ENCODE data around the gene FAM168B. TPM values are rescaled to one million over a fixed set of nuclear protein-coding genes. Genes with fewer than 3 reads are reported as not detected.

Gene FAM168B
- total RNA-seq, 1 donor = 68.5 TPM

DNA sequence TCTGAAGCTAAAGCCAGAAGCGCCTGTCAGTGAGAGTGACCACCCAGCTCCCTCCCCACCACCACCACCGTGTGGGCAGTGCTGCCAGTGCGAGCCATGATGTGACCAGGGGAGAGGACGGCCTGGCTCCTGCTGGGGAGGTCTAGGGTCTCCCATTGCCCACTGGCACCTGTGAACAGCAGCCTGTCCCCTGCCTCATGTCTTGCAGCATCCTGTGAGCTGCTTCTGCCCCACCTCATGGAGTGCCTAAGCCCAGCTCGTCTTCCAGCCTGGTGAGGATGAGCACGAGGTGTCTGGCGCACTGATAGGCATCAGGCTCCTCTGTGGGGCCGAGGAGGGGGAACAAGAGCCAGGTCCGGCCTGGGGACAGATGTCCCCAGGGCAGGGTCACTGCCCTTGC is 61.4 kb downstream of the FAM168B start:
- H3K4me1 ChIP-seq (ENCODE audit: insufficient read depth, low read length) = no peaks in the 10 kb centered on the region
- H3K4me3 ChIP-seq (ENCODE audit: low read length) = no peak overlapping the region
- H3K9me3 ChIP-seq (ENCODE audit: low read depth, low read length) = no peaks in the 10 kb centered on the region
- peaks cover 20% of the 10 kb centered on the region for H3K27me3 ChIP-seq (ENCODE audit: insufficient read depth, low read length)

GRCh38 chr2:131031431-131031841 is 61.8 kb downstream of the FAM168B start:
- Histone ChIP-seq H3K27me3 (ENCODE audit: insufficient read depth, low read length) (peaks cover 22% of the 10 kb centered on the region), H3K9me3 (ENCODE audit: low read depth, low read length) (no peaks in the 10 kb centered on the region), H3K4me3 (ENCODE audit: low read length) (no peak overlapping the region), H3K4me1 (ENCODE audit: insufficient read depth, low read length) (no peaks in the 10 kb centered on the region)

GRCh38 chr2:131030478-131030971 is 62.7 kb downstream of the FAM168B start:
- H3K27me3 ChIP-seq (ENCODE audit: insufficient read depth, low read length) = peaks cover 18% of the 10 kb centered on the region
- H3K4me3 ChIP-seq (ENCODE audit: low read length) = no peak overlapping the region
- no peaks in the 10 kb centered on the region for H3K9me3 ChIP-seq (ENCODE audit: low read depth, low read length)
- no peaks in the 10 kb centered on the region for H3K4me1 ChIP-seq (ENCODE audit: insufficient read depth, low read length)

DNA sequence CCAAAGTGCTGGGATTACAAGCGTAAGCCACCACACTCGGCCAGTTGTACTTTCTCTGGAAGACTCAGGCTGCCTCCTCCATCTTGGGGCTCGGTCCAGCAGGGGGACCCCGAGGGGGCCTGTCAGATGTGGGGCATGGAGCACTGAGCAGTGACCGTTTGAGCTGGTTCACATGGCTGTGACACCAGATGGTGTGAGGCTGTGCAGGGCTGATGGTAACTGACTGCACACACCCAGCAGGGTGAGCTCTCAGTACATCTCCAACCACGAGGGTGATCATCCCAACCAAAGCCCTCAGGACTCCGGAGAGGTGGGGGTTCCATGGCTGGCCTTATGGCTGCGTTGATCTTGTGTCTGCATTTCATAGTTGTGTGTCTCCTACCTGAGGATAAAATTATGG is 63.4 kb downstream of the FAM168B start:
- Histone ChIP-seq H3K4me1 (ENCODE audit: insufficient read depth, low read length) (no peaks in the 10 kb centered on the region), H3K9me3 (ENCODE audit: low read depth, low read length) (no peaks in the 10 kb centered on the region), H3K4me3 (ENCODE audit: low read length) (no peak overlapping the region), H3K27me3 (ENCODE audit: insufficient read depth, low read length) (peaks cover 20% of the 10 kb centered on the region)

DNA sequence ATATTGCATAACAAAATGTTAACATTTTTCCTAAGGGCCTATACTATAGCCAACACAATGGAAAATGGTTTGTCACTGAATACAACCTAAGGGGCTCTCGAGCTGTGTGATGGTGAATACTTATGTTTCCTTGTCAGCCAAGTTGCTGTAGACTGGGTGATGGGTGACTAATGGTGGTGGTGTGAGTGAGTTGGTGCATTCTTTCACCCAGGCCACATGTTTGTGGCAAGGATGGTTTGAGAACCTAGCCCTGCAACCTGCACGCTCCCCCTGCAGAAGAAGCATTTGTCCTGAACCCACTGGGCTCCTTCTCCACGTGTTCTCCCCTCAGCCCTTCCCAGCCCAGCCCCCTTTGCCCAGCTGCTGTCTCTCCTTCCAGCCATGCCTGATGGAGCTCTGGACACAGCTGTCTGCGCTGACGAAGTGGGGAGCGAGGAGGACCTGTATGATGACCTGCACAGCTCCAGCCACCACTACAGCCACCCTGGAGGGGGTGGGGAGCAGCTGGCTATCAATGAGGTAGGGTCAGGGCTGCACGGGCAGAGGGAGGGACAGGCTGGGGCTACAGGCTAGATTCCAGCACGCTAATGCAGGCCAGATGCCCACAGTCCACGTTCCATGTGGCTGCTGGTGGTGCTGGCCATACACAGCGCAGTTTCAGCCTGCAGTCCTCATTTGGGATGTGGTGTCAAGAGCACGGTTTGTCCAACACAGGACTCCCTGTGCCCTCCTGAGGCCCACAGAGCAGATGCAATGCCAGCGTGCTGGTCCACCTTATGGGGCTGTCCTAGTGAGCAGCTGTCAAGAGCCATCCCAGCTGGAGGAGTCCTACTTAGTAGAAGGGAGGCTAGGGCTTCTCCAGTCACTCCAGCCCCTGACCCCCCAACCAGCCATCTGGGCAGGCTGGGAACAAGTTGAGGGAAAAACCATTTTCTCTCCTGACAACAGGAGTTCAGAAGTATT is 65.4 kb downstream of the FAM168B start:
- no peak overlapping the region for H3K4me3 ChIP-seq (ENCODE audit: low read length)
- H3K4me1 ChIP-seq (ENCODE audit: insufficient read depth, low read length) = no peaks in the 10 kb centered on the region
- H3K9me3 ChIP-seq (ENCODE audit: low read depth, low read length) = no peaks in the 10 kb centered on the region
- H3K27me3 ChIP-seq (ENCODE audit: insufficient read depth, low read length) = peaks cover 14% of the 10 kb centered on the region

DNA sequence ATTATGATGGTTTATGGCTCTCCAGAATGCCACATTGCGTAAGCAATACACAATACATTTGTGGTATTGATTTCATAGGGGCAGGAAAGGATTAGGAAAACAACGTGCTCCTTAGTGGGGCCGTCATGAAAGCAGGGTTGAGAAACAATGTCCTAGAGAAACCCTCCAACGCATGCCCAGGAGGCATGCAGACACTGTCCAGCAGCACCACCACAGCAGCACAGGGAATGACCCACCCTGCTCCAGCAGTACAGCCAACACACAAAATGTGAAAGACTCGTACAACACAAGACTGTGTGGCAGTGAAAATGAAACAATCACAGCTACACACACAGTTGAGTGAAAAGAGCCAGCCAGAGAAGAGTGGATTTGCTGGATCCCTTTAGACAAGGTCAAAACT is 66.3 kb downstream of the FAM168B start:
- H3K4me1 ChIP-seq (ENCODE audit: insufficient read depth, low read length) = no peaks in the 10 kb centered on the region
- H3K27me3 ChIP-seq (ENCODE audit: insufficient read depth, low read length) = peaks cover 14% of the 10 kb centered on the region
- no peaks in the 10 kb centered on the region for H3K9me3 ChIP-seq (ENCODE audit: low read depth, low read length)
- no peak overlapping the region for H3K4me3 ChIP-seq (ENCODE audit: low read length)

GRCh38 chr2:131023758-131024157 is 69.5 kb downstream of the FAM168B start:
- peaks cover 14% of the 10 kb centered on the region for H3K27me3 ChIP-seq (ENCODE audit: insufficient read depth, low read length)
- no peak overlapping the region for H3K4me3 ChIP-seq (ENCODE audit: low read length)
- no peaks in the 10 kb centered on the region for H3K9me3 ChIP-seq (ENCODE audit: low read depth, low read length)
- H3K4me1 ChIP-seq (ENCODE audit: insufficient read depth, low read length) = no peaks in the 10 kb centered on the region

DNA sequence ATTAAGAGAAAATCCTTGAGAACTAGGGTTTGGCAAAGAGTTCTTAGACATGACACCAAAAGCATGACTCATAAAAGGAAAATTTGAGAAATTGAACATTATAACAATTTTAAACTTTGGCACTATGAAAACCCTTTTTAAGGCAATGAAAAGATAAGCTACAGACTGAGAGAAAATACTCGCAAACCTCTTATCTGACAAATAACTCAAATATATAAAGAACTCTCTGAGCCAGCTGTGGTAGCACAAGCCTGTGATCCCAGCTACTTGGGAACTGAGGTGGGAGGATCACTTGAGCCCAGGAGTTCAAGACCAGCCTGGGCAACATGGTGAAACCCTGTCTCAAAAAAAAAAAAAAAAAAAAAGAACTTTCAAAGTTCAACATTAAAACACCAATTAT is 70.5 kb downstream of the FAM168B start:
- no peaks in the 10 kb centered on the region for H3K9me3 ChIP-seq (ENCODE audit: low read depth, low read length)
- H3K27me3 ChIP-seq (ENCODE audit: insufficient read depth, low read length) = peaks cover 14% of the 10 kb centered on the region
- H3K4me1 ChIP-seq (ENCODE audit: insufficient read depth, low read length) = no peaks in the 10 kb centered on the region
- no peak overlapping the region for H3K4me3 ChIP-seq (ENCODE audit: low read length)

GRCh38 chr2:131016826-131017741 is 76.2 kb downstream of the FAM168B start:
- Histone ChIP-seq H3K4me1 (ENCODE audit: insufficient read depth, low read length) (no peaks in the 10 kb centered on the region), H3K9me3 (ENCODE audit: low read depth, low read length) (no peaks in the 10 kb centered on the region), H3K27me3 (ENCODE audit: insufficient read depth, low read length) (no peaks in the 10 kb centered on the region), H3K4me3 (ENCODE audit: low read length) (no peak overlapping the region)

- H3K27me3 ChIP-seq (ENCODE audit: insufficient read depth, low read length) = peaks cover 2% of the 10 kb centered on the region
- no peaks in the 10 kb centered on the region for H3K9me3 ChIP-seq (ENCODE audit: low read depth, low read length)
- no peaks in the 10 kb centered on the region for H3K4me1 ChIP-seq (ENCODE audit: insufficient read depth, low read length)
- H3K4me3 ChIP-seq (ENCODE audit: low read length) = no peak overlapping the region
These were observed 77.5 kb downstream of the FAM168B start for GRCh38 chr2:131015764-131016163.

DNA sequence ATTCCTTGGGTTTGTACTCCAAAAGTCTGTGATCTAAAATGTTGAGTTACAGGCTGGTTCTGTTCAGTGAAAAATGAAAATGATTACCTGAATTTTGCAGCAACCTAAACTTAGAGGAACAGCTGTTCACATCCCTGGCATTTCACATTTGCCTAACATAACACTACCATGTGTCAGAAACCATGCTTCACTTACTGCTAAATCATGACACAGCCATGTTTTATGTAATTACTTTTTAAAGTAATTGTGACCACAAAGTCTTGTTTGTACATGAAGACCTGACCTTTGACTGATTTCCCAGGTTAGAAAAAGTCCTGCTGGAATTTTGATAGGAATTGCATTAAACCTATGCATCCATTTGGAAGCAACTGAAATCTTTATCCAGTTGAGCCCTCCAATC is 79.1 kb downstream of the FAM168B start:
- Histone ChIP-seq H3K27me3 (ENCODE audit: insufficient read depth, low read length) (peaks cover 8% of the 10 kb centered on the region), H3K4me1 (ENCODE audit: insufficient read depth, low read length) (no peaks in the 10 kb centered on the region), H3K4me3 (ENCODE audit: low read length) (no peak overlapping the region), H3K9me3 (ENCODE audit: low read depth, low read length) (no peaks in the 10 kb centered on the region)

DNA sequence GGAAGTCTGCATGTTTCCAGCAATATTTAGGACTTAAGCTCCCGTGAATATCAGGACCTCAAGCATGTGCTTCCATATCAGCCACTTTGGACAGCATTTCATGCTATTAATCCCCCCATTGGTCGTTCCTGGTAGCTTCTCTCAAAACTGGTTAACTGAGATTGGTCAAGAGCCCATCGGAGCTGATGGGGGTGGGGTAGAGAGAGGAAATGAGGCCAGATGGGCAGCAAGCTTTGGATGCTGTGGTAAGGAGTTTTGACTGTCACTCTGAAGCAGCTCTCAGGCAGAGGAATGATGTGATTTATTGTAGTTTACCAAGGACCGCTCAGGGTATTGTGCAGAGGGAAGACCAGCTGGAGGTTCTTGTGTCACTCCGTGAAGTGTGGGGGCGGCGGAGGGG is 81.8 kb downstream of the FAM168B start:
- Histone ChIP-seq H3K9me3 (ENCODE audit: low read depth, low read length) (no peaks in the 10 kb centered on the region), H3K4me3 (ENCODE audit: low read length) (no peak overlapping the region), H3K4me1 (ENCODE audit: insufficient read depth, low read length) (no peaks in the 10 kb centered on the region), H3K27me3 (ENCODE audit: insufficient read depth, low read length) (peaks cover 11% of the 10 kb centered on the region)

GRCh38 chr2:131010566-131010965 is 82.7 kb downstream of the FAM168B start:
- no peak overlapping the region for H3K4me3 ChIP-seq (ENCODE audit: low read length)
- peaks cover 11% of the 10 kb centered on the region for H3K27me3 ChIP-seq (ENCODE audit: insufficient read depth, low read length)
- H3K4me1 ChIP-seq (ENCODE audit: insufficient read depth, low read length) = no peaks in the 10 kb centered on the region
- no peaks in the 10 kb centered on the region for H3K9me3 ChIP-seq (ENCODE audit: low read depth, low read length)

DNA sequence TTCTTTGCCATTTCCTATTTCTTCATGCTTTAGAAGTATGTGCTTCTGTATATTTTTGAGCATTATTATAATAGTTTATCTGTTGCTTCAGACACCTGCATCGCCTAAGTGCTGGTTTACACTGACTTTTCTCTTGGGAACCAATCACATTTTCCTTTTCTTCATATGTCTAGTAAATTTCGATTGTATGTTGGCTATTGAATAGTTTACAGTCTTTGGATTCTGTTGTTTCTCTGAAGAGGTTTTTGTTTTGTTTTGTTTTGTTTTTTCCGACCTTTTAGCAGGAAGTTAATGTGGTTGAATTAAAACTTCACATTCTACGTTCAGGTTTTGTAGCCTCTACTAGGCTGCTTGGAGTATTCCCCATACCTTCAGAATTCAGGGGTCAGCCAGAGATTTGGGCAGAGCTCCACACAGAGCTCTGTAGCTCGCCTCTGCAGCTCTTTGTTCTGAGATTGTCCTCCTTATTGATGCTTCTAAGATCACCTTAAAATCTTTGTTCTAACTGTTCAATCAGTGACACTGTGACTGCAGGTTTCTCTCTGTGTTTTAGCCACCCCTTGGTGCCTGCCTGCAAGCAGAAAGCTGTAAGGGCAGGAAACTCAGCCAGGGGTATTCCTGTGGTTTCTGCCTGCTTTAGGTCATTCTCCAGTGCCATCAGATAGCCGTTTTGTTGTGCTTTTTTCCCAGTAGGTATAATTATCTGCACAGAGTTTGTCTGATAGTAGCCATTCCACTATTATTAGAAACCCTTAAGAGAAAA is 83.4 kb downstream of the FAM168B start:
- Histone ChIP-seq H3K9me3 (ENCODE audit: low read depth, low read length) (no peaks in the 10 kb centered on the region), H3K27me3 (ENCODE audit: insufficient read depth, low read length) (peaks cover 11% of the 10 kb centered on the region), H3K4me1 (ENCODE audit: insufficient read depth, low read length) (no peaks in the 10 kb centered on the region), H3K4me3 (ENCODE audit: low read length) (no peak overlapping the region)
